SK-N-SH (cell line): Measurements from ENCODE around the gene C12orf42.

Experiments
- CTCF ChIP-seq: fragments of 200-600 bp; sonication (generic); IDR thresholded peaks from 2 replicates; pipeline ENCODE4 v1.6.1; 2017; ENCODE audit warnings: antibody characterized with exemption, mild to moderate bottlenecking, moderate library complexity
- FOXM1 ChIP-seq: IDR thresholded peaks from 2 replicates; pipeline ENCODE4 v1.4.0; 2012; ENCODE audit warnings: low read depth, mild to moderate bottlenecking
- MXI1 ChIP-seq: IDR thresholded peaks from 2 replicates; pipeline ENCODE4 v1.6.1; 2012; ENCODE audit warnings: mild to moderate bottlenecking, low read depth, low read length, improper control_type of control experiment
- NRF1 ChIP-seq: IDR thresholded peaks from 2 replicates; pipeline ENCODE4 v1.6.1; 2012; ENCODE audit warnings: low read depth, mild to moderate bottlenecking, low read length
- TAF1 ChIP-seq: IDR thresholded peaks from 2 replicates; pipeline ENCODE4 v1.6.1; 2012; ENCODE audit warnings: low read depth, mild to moderate bottlenecking, low read length, moderate library complexity, borderline replicate concordance
- TEAD4 ChIP-seq: IDR thresholded peaks from 2 replicates; pipeline ENCODE4 v1.4.0; 2012; ENCODE audit warnings: mild to moderate bottlenecking, borderline replicate concordance; ENCODE audit not compliant: insufficient read depth
- USF1 ChIP-seq: IDR thresholded peaks from 2 replicates; pipeline ENCODE4 v1.4.0; 2012; ENCODE audit warnings: low read depth, borderline replicate concordance

- TF ChIP-seq CTCF (no peak), TAF1 (no peak), USF1 (no peak), NRF1 (no peak), MXI1 (no peak), FOXM1 (no peak), TEAD4 (no peak)
These were observed 217.4 kb downstream of the C12orf42 start for GRCh38 chr12:103278329-103278728.
